ENCODE results near the gene GABRB2. TPM values are rescaled to one million over a fixed set of nuclear protein-coding genes. Genes with fewer than 3 reads are reported as not detected.

Gene GABRB2
- polyA plus RNA-seq, 2 of the 4 experiments (the other 2 are of a cell fraction) = not detected

DNA sequence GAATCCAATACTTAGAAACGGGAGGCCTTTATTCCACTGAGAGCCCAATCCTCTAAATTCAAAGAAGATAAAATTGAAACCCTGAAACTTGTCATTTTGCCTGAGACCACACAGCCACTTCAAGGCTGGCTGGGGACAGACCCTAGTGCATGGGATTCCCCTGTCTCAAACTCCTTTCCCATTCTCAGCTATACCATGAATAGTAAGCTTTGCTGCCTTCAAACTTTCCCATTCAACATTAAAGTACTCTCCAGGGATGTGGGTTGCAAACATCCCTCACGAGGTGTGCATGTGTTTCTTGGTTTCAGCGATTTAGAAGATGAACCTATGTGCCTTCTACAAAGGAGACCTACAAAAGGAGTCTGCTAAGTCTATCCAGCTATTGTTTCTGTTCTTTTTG lies 64.6 kb downstream of the GABRB2 start:
- Histone ChIP-seq H3K9me3 (no peaks in the 10 kb centered on the region), H3K4me3 (no peak overlapping the region), H3K4me1 (no peaks in the 10 kb centered on the region), H3K27ac (no peak overlapping the region), H3K4me2 (no peak overlapping the region)
- TF ChIP-seq EHMT2 (IDR thresholded peaks at IDR 0.05; ENCODE audit: low read depth) = no peak
- CTCF ChIA-PET = no interaction called here
- POLR2A ChIA-PET = no interaction called here
- no peak for ATAC-seq
- 2% methylated on average over 3 of the region's 3 CpGs for WGBS (ENCODE audit: missing lambda C conversion rate)
- FAIRE-seq = no peak
- DNase-seq (ENCODE audit: low read depth in 1 of 2, low spot score in 1 of 2) = no peak

DNA sequence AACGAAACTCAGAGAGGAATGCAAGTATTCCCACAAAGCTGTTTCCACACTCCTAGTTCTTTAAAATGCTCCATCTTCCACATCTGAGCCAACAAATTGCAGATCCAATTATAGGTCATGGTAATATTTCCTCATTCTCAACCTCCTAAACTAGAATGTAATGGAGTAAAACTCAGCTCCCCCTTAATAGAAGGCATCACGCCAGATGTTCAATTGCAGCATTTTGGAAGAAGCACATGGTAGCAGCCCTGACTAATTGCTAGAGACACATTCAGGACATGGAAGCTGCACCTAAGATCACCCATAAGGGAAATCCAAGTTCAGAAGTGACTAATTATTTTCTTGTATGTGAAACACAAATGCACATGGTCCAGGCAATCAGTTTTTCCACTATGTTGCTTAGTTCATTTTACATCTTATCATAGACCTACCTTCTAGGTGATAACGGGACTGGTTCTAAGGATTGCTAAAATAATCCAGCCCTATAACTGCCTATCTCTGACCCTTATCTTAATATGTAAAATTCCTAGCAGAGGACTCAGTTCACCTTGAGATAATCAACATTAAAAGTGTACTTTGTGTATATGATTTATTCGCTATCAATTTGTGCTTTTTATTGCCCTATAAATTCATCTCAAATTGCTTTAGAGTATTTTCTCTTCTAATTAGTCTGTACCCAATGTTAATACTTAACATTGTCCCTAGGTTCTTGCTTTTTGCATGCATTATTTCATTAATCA lies 75.1 kb downstream of the GABRB2 start:
- ChIA-PET CTCF (no interaction called here), POLR2A (no interaction called here)
- TF ChIP-seq JUN (IDR thresholded peaks at IDR 0.05) (no peak), HOXB13 (CRISPR knock-in tag; IDR thresholded peaks at IDR 0.05; ENCODE audit: low read depth) (no peak), HEYL (CRISPR knock-in tag; IDR thresholded peaks at IDR 0.05) (no peak), PHF8 (IDR thresholded peaks at IDR 0.05; ENCODE audit: borderline replicate concordance, low read depth) (no peak), NFE2L2 (conservative IDR thresholded peaks at IDR 0.05; ENCODE audit: low read length) (no peak), CHD4 (IDR thresholded peaks at IDR 0.05; ENCODE audit: borderline replicate concordance) (no peak), ESRRA (IDR thresholded peaks at IDR 0.05; ENCODE audit: borderline replicate concordance, low read length) (no peak), BHLHE40 (IDR thresholded peaks at IDR 0.05; ENCODE audit: low read depth, low read length) (no peak), ELK1 (IDR thresholded peaks at IDR 0.05; ENCODE audit: low read depth, low read length) (no peak), HOXB5 (CRISPR knock-in tag; IDR thresholded peaks at IDR 0.05) (no peak), PBX3 (IDR thresholded peaks at IDR 0.05) (no peak), HES2 (IDR thresholded peaks at IDR 0.05) (no peak), HDAC2 (IDR thresholded peaks at IDR 0.05) (no peak), HOXA7 (CRISPR knock-in tag; IDR thresholded peaks at IDR 0.05) (no peak), REST (IDR thresholded peaks at IDR 0.05) (no peak), GATA3 (IDR thresholded peaks at IDR 0.05; ENCODE audit: borderline replicate concordance) (no peak), TP53 (CRISPR knock-in tag; IDR thresholded peaks at IDR 0.05) (no peak), FOXS1 (CRISPR knock-in tag; IDR thresholded peaks at IDR 0.05) (no peak), HMGXB4 (CRISPR knock-in tag; IDR thresholded peaks at IDR 0.05; ENCODE audit: borderline replicate concordance) (no peak)
- TF ChIP-seq, protein P1, sequence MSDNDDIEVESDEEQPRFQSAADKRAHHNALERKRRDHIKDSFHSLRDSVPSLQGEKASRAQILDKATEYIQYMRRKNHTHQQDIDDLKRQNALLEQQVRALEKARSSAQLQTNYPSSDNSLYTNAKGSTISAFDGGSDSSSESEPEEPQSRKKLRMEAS (IDR thresholded peaks at IDR 0.05) = no peak
- DNase-seq (ENCODE audit: low read depth in 1 of 2, low spot score in 1 of 2) (no peak), ATAC-seq (no peak), FAIRE-seq (no peak)
- Histone ChIP-seq H3K4me2 (no peak overlapping the region), H3K4me1 (no peaks in the 10 kb centered on the region), H3K9me3 (no peaks in the 10 kb centered on the region), H3K4me3 (no peak overlapping the region), H3K27ac (no peak overlapping the region)
- WGBS (ENCODE audit: missing lambda C conversion rate) = 12% methylated on average over 4 of the region's 4 CpGs
